ENCODE data around the gene STK17B.
"Not testable (repeated sequence)": the region's sequence is repeated elsewhere in the genome, so short reads cannot be mapped to it uniquely, and the experiment has no call there.

STK17B gene

DNA sequence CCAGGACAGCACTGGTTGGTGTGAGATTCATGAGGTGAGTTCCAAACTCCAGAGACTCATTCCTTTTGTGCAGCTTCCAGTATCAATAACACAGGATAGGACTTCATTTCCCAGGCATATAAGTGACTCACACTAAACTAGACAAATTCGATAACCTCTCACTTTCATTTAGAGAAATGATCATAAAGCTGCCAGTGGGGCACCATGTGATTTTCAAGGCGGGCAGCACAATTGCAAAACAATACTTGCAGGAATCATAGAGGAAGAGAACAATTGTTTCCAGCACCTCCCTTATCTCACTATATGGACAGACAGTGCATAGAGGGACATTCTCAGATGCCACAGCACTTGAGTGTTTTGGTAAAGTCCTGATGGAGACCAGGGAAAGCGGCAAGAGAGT is 71.5 kb downstream of the STK17B start:
- no peaks in the 10 kb centered on the region for H3K36me3 ChIP-seq (ENCODE audit: insufficient read depth, low read length)
- H3K4me1 ChIP-seq (ENCODE audit: insufficient read depth, low read length) = peaks cover 9% of the 10 kb centered on the region
- no peaks in the 10 kb centered on the region for H3K9me3 ChIP-seq (ENCODE audit: control insufficient read depth, insufficient read depth, low read length)
- no peak overlapping the region for H3K9ac ChIP-seq (ENCODE audit: low read depth, low read length)

DNA sequence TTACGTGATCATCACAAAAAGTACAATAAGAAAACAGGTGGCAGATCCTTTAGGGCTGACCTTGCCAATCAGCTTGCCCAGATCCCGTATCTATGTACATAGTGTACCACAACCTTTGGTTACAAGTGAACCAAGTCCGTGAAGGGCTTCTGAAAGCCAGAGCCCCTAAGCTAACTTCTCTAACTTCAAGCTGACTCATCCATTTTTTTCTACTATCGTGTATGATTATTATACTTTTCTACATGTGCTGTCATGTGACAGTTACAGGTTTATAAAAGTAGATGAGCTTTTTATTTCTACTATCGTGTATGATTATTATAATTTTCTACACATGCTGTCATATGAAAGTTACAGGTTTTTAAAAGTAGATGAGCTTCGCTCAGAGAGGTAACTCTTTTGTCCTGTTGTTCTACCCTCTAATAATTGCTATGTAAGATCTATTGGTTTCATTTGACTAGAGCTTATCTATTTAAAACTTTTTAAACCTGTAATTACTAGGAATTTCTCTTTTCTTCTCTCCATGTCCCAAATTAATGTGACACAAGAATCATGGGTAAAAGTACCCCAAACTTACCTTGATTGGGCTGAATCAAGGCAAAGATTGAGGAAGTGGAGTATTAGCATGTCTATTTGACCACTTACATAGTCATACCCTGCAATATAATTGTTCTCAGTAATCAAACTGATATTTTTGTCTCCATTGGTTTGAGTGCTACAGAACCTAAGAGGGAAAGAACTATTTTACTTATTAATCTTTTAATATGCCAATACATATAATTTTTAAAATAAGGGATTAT is 73.3 kb downstream of the STK17B start:
- no peak overlapping the region for H3K9ac ChIP-seq (ENCODE audit: low read depth, low read length)
- peaks cover 9% of the 10 kb centered on the region for H3K4me1 ChIP-seq (ENCODE audit: insufficient read depth, low read length)
- H3K9me3 ChIP-seq (ENCODE audit: control insufficient read depth, insufficient read depth, low read length) = no peaks in the 10 kb centered on the region
- H3K36me3 ChIP-seq (ENCODE audit: insufficient read depth, low read length) = no peaks in the 10 kb centered on the region

DNA sequence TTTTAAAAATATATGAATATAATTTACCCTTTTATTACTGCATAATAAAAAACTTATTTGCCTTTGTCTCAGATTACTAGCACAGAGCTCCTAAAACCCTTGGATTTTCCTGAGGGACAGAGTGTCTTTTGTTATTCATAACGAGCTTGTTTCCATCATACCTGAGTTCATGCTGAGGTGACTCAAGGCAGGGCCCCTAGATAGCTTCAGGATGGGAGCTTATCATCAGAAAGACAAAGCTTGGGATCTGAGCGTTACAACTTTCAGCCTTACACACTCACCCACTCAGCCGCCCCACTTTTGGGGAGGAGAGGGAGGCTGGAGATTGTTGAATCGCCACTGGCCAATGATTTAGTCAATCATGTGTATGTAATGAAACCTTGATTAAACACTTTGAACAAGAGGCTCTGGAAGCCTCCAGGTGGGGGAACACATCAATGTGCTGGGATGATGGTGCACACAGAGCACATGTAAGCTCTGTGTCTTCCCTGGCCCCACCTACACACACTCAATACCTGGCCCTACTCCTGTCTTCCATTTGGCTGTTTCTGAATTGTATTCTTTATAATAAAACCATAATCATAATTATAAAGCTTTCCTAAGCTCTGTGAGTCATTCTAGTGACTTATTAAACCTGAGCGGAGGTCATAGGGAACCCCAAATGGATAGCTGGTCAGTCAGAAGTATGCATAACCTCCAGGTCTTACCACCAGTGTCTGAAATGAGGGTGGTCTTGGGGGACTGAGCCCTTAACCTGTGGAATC is 74.2 kb downstream of the STK17B start:
- Histone ChIP-seq H3K9ac (ENCODE audit: low read depth, low read length) (no peak overlapping the region), H3K4me1 (ENCODE audit: insufficient read depth, low read length) (peaks cover 9% of the 10 kb centered on the region), H3K9me3 (ENCODE audit: control insufficient read depth, insufficient read depth, low read length) (no peaks in the 10 kb centered on the region), H3K36me3 (ENCODE audit: insufficient read depth, low read length) (no peaks in the 10 kb centered on the region)

DNA sequence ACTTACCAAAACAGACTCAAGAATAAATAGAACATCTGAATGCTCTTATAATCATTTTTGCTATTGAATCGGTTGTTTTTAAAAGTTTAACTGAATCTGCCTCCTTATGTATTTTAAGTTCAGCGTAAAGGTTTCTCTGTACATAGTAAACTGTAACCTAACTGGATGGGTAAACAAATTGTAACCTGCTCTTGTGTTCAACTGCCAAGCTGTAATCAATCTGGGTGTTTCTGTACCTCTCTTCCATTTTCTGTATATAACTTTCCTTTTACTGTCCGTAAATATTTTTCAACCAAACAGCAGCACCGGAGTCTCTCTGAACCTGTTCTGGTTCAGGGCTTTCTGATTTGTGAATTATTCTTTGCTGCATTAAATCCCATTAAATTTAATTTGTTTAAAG is 75.1 kb downstream of the STK17B start:
- H3K36me3 ChIP-seq (ENCODE audit: insufficient read depth, low read length) = no peaks in the 10 kb centered on the region
- no peaks in the 10 kb centered on the region for H3K9me3 ChIP-seq (ENCODE audit: control insufficient read depth, insufficient read depth, low read length)
- no peak overlapping the region for H3K9ac ChIP-seq (ENCODE audit: low read depth, low read length)
- peaks cover 9% of the 10 kb centered on the region for H3K4me1 ChIP-seq (ENCODE audit: insufficient read depth, low read length)

DNA sequence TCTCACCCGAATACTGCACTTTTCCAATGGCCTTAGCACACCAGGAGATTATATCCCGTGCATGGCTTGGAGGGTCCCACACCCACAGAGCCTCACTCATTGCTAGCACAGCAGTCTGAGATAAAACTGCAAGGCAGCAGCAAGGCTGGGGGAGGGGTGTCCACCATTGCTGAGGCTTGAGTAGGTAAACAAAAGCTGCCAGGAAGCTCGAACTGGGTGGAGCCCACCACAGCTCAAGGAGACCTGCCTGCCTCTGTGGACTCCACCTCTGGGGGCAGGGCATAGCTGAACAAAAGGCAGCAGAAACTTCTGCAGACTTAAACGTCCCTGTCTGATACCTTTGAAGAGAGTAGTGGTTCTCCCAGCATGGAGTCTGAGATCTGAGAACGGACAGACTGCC is 81.9 kb downstream of the STK17B start:
- not testable (repeated sequence) for H3K4me1 ChIP-seq (ENCODE audit: insufficient read depth, low read length); H3K9me3 ChIP-seq (ENCODE audit: control insufficient read depth, insufficient read depth, low read length); H3K36me3 ChIP-seq (ENCODE audit: insufficient read depth, low read length); H3K9ac ChIP-seq (ENCODE audit: low read depth, low read length)

DNA sequence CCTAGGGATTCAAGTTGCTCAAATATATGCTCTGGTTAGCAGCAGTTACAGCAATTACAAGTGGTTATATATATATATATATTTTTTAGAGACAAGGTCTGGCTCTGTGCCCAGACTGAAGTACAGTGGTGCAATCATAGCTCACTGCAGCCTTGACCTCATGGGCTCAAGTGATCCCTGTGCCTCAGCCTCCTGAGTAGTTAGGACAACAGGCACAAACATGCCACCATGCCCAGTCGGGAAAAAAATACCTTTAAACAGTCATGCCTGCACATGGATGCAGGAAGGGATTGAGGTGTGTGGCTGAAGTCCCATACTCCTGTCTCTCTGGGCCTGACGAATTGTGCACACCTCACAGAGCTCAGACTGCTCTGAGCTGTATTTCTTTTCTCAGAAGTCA is 83.2 kb downstream of the STK17B start:
- Histone ChIP-seq H3K9ac (ENCODE audit: low read depth, low read length) (no peak overlapping the region), H3K36me3 (ENCODE audit: insufficient read depth, low read length) (no peaks in the 10 kb centered on the region), H3K4me1 (ENCODE audit: insufficient read depth, low read length) (no peaks in the 10 kb centered on the region), H3K9me3 (ENCODE audit: control insufficient read depth, insufficient read depth, low read length) (no peaks in the 10 kb centered on the region; the same call in 1 of the 2 replicates)

DNA sequence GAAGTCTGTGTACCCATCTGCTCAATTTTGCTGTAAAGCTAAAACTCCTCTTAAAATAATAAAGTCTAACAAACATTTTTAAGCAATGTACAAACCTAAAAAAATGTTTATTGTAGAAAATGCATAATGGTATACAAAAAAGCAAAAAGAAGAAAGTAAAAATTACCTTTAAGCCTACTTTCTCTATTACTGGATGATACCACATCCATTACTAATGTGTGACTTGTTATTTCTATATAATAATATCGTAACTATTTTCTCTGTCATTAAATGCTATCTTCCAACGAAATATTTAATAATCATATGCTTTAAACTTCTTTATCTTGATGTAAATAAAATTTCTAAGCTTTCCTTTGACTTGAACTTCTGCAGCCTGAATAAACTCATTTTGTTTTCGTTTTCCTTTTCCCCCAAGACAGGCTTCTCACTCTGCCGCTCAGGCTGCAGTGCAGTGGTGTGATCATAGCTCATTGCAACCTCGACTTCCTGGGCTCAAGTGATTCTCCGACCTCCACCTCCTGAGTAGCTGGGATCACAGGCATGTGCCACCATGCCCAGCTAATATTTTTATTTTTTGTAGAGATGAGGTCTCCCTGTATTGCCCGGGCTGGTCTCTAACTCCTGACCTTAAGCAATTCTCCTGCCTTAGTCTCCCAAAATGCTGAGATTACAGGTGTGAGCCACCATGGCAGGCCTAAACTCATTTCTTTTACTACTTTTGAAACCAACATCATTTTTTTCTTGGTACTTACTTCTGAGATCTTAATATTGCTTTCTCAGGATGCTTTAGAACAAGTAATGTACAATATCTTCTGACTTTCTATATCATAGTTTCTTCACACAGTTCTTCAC is 84.6 kb downstream of the STK17B start:
- no peaks in the 10 kb centered on the region; the same call in 1 of the 2 replicates for H3K9me3 ChIP-seq (ENCODE audit: control insufficient read depth, insufficient read depth, low read length)
- H3K36me3 ChIP-seq (ENCODE audit: insufficient read depth, low read length) = no peaks in the 10 kb centered on the region
- H3K9ac ChIP-seq (ENCODE audit: low read depth, low read length) = no peak overlapping the region
- no peaks in the 10 kb centered on the region for H3K4me1 ChIP-seq (ENCODE audit: insufficient read depth, low read length)

DNA sequence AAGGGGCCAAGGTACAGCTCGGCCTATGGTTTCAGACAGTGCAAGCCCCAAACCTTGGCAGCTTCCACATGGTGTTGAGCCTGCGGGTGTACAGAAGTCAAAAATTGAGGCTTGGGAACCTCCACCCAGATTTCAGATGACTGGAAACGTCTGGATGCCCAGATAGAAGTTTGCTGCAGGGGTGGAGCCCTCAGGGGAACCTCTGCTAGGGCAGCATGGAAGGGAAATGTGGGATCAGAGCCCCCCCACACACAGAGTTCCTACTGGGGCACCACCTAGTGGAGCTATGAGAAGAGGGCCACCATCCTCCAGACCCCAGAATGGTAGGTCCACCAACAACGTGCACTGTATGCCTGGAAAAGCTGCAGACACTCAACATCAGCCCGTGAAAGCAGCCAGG is 87.8 kb downstream of the STK17B start:
- Histone ChIP-seq H3K4me1 (ENCODE audit: insufficient read depth, low read length) (no peaks in the 10 kb centered on the region), H3K9ac (ENCODE audit: low read depth, low read length) (no peak overlapping the region), H3K36me3 (ENCODE audit: insufficient read depth, low read length) (no peaks in the 10 kb centered on the region)

More for the DNA sequence above, 87.8 kb downstream of the STK17B start:
- no peaks in the 10 kb centered on the region; the same call in 1 of the 2 replicates for H3K9me3 ChIP-seq (ENCODE audit: control insufficient read depth, insufficient read depth, low read length)
